TTC549 (cell line): ENCODE results near the gene CUTA.
A peak's percentile ranks its signal among the peaks of the same experiment; 100 is the strongest.

ENCODE experiments used
- FAIRE-seq: peaks from 2 replicates; lab custom pipeline; 2012; peaks lifted over from hg19 to GRCh38; lab: Jason Lieb, UNC

Gene CUTA

GRCh38 chr6:33420491-33421343 lies 2.8 kb upstream of the CUTA start:
- no peak for FAIRE-seq

DNA sequence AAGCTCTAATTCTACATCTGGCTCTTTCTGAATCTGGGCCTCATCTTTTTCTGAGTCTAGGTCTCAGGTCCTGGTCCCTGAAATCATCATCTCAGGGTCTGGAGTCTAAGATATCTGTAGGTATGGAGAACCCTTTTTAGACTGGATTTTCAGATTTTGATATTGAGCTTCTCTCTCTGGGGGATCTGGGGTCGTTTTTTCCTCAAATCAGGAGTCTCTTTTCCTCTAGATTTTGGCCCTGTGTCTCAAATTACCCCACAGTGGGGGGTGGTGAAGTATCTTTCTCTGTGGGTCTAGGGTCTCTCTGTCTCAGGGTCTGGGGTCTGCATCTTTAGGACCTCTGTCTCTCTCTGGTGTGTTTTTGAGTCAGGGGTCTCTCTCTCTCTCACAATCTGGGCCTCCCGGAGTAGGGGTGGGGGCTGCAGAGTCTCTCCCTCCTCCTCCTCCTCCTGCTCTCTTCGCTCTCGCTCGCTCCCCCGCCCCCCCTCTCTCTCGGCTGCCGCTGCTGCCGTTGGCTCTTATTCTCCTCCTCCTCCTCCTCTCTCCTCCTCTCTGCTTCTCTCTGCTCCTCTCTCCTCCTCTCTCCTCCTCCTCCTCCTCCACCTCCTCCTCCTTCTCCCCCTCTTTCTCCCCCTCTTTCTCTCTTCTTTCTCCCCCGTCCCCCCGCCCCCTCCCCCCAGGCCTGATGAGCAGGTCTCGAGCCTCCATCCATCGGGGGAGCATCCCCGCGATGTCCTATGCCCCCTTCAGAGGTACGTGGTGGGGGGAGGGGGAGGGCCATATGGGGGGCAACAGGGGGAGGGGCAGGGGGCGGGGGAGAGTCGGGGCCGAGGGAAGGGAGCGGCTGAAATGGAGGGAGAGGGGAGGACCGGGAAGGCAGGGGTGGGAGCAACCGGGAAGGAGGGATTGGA lies 1.9 kb upstream of the CUTA start, which contains the start of gene SYNGAP1:
SYNGAP1 (plus strand) TSS at position 486 of the 911 bp plus-strand sequence; CDS start at position 686, 200 bp downstream.
- no peak for FAIRE-seq

DNA sequence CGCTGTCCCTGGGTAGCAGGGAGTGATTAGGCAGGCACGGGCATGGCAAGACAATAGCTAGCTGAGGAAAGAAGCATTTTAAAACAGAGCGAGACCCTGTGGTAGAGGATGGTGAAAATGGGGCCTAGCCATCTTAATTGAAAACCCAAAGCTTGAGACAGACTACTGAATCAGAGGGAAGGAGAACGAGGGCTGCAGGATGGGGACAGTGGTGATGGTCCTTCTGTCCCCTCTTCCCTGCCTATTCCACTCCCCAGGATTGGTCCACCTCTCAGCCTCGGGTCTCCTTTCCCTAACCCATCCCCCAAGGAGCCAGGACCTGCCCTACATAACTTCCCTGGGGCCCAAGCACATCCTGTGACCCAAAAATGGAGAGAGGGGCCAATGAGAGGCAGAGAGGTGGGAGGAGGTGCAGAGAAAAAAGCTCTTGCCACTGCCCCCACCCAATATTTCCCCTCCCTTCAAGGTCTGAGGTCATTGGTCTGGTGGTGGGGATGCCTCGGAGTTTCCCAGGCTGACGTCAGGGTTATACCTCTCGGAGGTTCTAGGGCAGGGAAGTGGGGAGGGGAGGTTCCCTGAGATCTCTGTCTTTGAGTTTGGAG lies 884 bp upstream of the CUTA start:
- no peak for FAIRE-seq

- no peak for FAIRE-seq
Observed at GRCh38 chr6:33417128-33417902, 592 bp downstream of the CUTA start.

DNA sequence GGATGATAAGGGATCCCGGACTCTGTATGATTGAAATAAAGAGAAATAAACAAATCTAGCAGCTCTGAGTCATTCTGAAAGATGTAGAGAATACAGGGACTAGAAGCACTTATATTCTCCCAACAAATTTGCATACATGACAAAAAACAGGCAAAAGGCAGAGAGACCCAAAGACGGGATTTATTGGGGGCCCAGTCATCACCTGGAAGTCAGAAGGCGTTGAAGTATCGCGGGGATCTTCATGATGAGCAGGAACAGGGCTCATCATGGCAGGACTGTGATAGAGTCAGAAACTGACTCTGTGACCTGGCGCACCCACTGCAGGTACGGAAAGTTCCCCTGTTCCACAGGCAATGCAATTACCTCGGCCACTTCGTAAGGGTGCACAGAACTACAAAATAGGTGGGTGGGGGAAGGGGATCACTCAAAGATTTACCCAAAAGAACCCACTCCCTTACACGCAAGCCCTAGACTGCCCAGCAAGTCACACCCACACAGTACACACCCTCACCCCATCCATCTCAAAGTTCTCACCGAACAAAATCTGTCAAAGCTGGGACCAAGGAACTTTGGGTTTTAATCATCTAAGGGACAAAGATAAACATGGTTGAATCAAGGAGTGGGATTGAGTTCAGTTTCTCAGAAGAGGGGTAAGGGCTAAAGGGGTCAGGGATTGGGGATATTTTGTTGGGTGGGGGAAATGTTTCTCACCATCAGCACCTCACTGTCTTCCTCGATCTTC lies 1.4 kb downstream of the CUTA start:
- FAIRE-seq = no peak

DNA sequence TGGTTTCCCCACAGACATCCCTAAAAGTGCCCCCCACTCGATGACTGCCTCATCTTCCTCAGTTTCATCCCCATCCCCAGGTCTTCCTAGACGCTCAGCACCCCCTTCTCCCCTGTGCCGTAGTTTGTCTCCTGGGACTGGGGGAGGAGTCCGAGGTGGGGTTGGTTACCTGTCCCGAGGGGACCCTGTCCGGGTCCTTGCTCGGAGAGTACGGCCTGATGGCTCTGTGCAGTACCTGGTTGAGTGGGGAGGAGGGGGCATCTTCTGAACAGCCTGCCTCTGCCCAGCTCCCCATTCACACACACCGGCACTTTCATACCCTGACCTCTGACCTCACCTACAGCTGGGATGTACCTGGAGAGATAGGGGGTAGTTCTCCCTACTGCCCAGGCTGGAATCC lies 2.1 kb downstream of the CUTA start:
- FAIRE-seq = no peak

- no peak for FAIRE-seq
Observed at GRCh38 chr6:33414592-33415271, 3.2 kb downstream of the CUTA start.

DNA sequence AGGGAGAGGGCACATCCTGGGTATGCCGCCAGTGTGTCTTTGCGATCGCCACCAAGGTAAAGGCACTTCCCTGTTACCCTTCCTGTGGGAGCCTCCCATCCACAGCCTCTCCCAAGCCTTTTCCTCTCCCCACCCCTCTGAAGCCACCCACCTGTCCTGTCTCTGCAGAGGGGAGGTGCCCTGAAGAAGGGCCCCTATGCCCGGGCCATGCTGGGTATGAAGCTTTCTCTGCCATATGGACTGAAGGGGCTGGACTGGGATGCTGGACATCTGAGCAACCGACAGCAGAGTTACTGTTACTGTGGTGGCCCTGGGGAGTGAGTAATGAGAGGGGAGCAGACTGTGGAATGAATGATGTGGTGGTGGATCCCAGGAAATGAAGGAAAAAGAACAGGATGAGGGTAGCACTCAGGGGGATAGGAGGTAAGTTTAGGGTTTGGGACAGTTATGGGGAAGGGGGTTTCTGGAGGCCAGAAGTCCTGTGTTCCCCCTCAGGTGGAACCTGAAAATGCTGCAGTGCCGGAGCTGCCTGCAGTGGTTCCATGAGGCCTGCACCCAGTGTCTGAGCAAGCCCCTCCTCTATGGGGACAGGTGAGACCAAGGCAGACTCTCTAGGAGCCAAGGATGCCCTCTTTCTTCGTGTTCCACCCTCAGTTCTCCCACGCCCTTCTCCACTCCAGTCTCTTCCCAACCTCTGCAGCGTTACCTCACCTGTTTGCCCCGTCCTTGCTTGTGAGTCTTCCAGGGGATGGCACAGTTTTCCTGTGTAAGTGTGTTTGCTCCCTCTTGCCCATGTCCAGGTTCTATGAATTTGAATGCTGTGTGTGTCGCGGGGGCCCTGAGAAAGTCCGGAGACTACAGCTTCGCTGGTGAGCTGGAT lies 4.4 kb downstream of the CUTA start:
- FAIRE-seq = no peak

DNA sequence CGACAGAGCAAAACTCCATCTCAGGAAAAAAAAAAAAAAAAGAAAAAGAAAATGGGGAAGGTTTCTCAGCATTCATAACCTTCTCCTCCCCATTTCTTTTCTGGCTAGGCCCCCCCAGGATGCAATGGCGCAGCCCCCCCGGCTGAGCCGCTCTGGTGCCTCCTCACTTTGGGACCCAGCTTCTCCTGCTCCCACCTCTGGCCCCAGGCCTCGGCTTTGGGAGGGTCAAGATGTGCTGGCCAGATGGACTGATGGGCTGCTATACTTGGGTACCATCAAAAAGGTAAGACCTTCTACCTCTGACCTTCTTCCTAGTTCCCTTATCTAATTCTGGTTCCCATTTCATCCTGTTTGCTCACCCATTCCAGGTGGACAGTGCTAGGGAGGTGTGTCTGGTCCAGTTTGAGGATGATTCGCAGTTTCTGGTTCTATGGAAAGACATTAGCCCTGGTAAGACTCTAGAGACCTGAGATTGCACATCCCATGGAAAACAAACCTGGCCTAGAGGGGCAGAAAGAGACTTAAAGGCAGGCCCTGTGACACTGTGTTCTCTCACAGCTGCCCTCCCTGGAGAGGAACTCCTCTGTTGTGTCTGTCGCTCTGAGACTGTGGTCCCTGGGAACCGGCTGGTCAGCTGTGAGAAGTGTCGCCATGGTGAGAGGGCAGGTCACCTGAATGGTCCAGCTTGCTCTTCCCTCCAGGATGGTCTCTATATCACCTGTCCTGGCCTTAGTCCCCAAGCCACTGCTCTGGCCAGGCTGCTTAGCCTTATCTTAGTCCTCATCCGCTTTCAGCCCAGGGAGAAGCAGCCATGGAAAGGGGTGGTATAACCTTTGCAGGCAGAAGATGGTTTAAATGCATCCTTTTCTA lies 5.5 kb downstream of the CUTA start:
- no peak for FAIRE-seq

- no peak for FAIRE-seq
Observed at GRCh38 chr6:33411632-33412005, 6.3 kb downstream of the CUTA start.

GRCh38 chr6:33410711-33411631 lies 6.9 kb downstream of the CUTA start, which contains the start of gene PHF1:
TSS of gene PHF1 (plus strand) at chr6:33411014. CDS start at chr6:33412264, 1,250 bp downstream.
- FAIRE-seq = no peak

- no peak for FAIRE-seq
Observed at GRCh38 chr6:33410050-33410710, 7.7 kb downstream of the CUTA start.

DNA sequence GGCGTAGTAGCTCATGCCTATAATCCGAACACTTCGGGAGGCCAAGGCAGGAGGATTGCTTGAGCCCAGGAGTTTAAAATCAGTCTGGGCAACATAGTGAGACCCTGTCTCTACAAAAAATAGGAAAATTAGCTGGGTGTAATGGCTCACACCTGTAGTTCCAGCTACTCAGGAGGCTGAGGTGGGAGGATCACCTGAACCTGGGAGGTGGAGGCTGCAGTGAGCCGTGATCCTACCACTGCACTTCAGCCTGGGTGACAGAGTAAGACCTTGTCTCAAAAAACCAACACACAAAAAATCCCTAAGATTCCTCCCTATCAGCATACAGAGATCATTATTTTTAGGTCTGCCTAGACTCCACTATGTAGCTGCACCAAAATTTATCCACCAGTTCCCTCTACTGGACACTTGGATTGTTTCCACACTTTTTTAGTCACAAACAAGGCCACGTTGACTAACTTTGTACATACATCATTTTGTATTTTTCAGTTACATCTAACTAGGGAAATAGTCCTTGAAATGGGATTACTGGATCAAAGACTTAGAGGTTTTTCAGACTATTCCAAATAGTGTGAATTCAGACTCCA lies 10.7 kb downstream of the CUTA start:
- peak; percentile 62 for FAIRE-seq

DNA sequence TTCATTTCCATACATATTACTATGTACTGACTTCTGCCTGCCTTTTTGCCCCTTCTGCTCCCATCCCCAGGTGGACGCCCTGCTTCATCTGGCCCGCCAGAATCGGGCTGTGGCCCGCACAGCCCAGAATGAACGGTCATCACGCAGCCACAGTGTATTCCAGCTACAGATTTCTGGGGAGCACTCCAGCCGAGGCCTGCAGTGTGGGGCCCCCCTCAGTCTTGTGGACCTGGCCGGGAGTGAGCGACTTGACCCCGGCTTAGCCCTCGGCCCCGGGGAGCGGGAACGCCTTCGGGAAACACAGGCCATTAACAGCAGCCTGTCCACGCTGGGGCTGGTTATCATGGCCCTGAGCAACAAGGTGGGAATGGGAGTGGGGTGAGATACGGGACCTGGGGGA lies 11.8 kb downstream of the CUTA start:
- FAIRE-seq = no peak

DNA sequence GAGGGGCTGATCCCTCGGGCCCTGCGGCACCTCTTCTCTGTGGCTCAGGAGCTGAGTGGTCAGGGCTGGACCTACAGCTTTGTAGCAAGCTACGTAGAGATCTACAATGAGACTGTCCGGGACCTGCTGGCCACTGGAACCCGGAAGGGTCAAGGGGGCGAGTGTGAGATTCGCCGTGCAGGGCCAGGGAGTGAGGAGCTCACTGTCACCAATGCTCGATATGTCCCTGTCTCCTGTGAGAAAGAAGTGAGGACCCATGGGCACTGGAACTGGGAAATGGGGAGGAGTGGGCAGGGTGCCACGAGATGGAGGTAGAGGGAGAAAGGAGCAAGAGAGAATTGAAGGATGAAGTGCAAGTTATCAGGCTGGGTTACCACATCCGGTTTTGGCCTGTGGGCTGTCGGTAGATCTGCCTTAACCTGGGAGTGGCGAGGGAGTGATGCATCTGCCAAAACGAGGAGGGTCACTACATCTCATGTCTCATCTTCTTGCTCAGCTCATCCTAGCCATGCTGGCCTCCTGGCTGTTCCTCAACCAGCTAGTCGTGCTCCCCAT lies 12.4 kb downstream of the CUTA start:
- FAIRE-seq = no peak

DNA sequence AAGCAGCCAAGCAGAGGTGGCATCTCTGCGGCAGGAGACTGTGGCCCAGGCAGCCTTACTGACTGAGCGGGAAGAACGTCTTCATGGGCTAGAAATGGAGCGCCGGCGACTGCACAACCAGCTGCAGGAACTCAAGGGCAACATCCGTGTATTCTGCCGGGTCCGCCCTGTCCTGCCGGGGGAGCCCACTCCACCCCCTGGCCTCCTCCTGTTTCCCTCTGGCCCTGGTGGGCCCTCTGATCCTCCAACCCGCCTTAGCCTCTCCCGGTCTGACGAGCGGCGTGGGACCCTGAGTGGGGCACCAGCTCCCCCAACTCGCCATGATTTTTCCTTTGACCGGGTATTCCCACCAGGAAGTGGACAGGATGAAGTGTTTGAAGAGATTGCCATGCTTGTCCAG lies 13.0 kb downstream of the CUTA start:
- FAIRE-seq = no peak
